ENCODE results near the gene FNTB.

Gene FNTB

DNA sequence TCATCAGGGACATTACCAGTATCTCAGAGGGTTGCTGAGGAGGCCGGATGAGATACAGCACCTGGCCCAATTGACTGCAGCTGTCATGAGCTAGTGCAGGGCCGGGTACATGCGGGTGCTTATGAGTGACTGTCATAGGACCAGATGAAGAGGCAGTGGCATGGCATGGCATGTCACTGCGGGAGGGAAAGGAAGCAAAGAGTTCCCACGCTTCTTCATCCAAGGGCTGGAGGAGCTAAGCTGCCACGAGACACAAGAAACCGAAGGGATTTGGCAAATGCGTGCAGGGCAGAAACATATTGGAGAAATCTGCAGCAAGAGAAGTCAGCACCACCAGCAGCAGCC lies 33.4 kb upstream of the FNTB start:
- DNase-seq: no peak

DNA sequence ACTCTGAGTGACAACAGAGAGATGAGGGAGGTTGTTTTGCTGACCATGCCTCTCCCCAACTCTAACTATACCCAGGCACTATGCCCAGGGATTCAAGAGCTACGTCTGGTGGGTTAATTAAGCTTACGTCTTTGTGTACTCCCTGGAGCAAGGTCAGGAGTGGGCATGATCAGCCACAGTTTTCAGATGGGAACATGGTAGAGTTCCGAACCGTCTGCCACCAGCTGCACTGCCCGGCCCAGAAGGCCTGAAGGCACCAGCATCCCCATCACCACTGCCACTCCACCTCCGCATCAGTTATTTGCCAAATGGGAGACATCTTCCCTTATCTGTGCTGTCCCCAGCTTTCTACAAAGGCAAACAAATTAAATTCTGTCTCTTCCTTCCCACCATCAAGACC lies 33.0 kb upstream of the FNTB start:
- DNase-seq: no peak

DNA sequence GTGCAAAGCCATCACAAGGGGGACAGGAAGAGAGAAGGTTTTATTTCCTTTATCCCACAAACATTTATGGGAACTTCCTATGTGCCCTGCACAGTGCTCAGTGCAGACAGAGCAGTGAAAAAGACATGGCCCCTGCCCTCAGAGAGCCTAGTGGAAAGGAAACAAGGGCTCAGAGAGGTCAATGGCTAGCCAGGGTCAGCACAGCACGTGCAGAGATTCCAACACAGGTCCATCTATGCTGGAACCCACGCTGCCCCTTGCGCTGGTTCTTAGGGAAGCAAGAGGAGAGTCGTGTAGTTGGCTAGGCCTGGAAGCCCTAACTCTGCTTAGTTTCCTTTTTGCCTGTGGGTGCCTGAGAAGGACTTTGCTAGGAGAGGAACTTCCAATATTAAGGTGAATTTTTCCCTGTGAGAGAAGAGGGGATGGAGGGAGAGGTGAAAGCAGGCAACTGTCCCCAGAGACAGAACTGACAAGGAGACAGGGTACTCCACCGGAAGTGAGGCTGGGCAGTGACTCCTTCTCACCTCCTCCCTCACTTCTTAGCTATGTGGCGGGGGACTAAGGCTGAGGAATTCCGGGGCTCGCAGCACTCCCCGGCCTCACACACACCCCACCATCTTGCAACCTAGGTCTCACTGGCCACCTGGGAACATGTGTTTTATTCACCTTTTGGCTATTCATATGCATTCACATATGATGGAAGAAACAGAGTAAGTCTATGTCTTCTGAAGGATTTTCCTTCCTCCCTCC lies 32.0 kb upstream of the FNTB start:
- DNase-seq: no peak

DNA sequence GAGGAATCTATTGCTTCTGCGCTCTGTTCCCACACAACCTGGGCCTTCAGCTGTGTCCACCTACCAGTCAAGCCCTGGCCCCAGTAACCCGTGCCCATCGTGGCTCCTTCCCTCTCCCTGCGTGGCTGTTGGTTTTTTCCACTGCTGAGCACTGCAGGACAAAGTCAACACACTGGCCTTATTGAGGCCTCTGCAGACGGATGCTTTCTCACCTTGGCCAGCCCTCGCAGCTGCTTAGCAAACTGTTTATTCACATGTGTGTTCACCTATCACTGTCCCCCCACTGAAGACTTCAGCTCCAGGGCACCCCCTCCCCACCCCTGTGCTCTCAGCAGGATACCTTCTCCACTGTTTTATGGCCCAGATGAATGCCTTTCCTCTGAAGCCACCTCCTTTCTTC lies 31.4 kb upstream of the FNTB start:
- DNase-seq: no peak

DNA sequence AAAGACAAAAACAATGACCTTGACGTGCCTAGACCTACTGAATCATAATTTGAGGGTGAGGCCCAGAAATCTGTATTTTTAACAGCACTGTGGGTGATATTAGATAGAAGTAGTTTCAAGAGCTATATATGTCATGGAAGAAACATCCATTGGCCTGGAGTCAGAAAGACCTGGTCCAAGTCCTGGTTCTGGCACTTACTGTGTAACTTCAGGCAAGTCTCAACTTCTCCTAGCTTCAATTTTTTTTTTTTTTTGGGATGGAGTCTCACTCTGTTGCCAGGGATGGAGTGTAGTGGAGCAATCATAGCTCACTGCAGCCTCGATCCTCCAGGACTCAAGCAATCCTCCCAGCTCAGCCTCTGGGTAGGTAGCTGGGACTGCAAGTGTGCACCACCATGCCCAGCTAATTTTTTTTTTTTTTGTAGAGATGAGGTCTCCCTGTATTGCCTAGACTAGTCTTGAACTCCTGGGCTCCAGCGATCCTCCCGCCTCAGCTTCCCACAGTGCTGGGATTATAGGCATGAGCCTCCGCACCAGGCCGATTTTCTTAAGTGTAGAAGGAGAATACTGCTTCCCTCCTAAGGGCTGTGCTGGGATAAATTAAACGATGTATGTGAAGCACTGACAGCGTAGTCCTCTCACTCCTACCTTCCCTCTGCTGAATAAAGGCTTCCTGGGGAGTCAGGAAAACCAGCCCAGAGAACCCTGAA lies 29.8 kb upstream of the FNTB start:
- DNase-seq: no peak

DNA sequence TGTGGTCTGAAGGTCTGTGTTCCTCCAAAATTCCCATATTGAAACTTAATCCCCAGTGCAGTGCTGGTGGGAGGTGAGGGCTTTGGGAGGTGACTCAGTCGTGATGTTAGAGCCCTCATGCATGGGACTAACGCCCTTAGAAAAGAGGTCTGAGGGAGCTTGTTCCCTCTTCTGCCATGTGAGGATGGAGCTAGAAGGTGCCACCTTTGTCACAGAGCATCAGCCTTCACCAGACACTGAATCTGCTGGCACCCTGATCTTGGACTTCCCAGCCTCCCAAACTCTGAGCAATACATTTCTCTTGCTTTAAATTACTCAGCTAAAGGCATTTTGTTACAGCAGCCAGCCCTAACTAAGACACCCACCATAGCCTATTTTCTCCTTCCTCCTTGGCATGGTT lies 28.5 kb upstream of the FNTB start:
- DNase-seq: no peak

DNA sequence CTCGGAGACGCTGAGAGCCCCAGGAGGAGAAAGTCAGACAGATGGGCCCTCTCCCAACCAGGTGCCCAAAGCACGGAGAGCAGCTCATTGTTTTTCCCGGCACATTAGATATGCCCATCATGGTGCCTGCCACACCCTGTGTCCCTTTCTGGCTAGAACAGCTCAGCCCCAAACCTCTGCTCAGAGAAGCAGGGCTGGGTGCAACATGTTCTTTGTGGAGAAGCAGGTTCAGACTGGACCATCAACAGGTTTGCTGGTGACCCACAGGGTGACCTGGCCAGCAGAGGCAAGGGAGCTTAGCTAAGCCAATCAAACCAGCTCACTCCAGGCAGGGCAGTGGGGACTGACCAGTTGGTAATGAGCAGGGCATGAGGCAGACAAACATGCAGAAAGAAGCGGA lies 28.0 kb upstream of the FNTB start:
- DNase-seq: no peak

DNA sequence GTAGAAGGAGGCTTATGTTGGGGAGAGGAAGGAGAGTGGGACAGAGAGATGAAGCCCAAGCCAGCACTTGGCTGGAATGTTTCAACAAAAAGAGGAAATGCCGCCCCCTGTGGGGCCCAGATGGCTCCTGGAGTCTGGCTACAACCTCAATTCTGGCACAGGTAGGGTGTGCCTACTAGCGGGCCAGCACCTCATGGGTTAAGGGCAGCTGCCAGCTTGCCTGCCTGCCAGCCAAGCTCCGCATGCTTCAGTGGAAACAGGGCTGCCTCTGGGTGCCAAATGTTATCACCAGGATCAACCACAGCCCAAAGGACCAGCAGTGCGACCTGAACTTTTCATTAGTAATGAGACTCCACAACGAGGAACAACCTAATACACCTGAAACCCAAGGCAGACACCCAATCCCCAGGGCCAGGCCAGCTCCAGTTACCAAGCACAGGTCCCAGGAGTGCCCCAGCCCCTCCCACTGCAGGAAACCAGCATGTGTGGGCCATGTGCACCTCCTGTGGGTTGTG lies 25.9 kb upstream of the FNTB start:
- peak; percentile 55 for DNase-seq

DNA sequence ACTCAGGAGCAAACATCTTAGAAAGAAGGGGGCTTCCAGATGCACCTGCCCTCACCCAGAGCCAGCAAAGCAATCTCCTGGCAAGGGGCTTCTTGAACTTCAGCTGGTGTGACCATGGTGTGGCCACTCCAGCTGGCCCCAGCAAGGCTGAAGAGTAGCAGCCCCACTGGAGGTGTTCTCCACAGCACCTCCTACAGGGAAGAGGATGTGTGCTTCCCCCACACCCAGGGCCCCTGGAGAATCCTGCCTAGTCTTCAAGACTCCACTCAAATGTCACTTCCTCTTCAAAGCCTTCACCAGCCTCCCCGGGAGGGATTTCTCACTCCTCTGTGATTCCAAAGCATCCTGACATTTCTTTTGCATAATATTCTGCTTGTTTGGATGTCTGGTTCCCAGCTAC lies 23.1 kb upstream of the FNTB start:
- no peak for DNase-seq

DNA sequence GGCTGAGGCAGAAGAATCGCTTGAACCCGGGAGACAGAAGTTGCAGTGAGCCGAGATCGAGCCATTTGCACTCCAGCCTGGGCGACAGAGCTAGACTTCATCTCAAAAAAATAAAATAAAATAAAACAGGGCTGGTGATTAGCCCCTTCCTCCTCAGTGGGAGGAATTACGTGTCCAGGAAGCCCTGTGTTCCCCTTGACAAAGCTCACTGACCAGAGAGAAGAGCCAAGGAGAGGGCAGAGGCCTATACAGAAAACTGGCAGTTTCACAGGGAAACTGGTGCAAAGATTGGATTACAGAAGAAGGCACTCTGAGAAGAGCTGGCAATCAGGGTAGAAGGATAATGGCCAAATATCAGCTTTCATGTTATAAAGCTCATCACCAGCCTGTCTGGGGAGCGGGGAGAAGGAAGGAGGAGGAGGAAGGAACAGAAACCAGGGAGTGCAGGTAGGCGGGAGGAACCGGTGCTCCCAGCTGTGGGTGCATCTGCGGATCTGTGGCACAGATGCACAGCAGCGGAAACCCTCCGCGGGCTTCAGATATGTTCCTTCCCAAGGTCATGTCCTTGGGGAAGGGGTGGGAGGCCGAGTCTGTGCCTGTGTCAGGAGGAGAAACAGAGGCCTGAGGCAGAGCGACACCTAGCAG lies 21.2 kb upstream of the FNTB start:
- DNase-seq: no peak

DNA sequence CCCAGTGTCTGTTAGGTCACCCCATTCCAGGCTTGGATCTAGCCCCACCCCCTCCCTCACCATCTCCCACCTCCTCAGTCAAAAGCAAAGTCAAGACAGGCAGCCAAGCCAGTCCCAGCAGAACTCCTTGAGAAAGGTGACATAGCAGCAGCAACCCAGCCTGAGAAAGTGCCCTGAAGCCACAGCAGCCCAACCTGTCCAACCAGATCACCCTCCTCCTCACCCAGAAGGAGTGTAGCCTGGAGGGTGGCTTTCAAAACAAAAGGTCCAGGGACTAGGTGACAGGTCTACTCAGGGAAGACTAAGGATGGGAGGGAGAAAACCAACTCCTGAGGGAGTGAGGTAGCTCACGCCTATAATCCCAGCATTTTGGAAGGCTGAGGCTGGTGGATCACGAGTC lies 19.7 kb upstream of the FNTB start:
- DNase-seq: no peak

DNA sequence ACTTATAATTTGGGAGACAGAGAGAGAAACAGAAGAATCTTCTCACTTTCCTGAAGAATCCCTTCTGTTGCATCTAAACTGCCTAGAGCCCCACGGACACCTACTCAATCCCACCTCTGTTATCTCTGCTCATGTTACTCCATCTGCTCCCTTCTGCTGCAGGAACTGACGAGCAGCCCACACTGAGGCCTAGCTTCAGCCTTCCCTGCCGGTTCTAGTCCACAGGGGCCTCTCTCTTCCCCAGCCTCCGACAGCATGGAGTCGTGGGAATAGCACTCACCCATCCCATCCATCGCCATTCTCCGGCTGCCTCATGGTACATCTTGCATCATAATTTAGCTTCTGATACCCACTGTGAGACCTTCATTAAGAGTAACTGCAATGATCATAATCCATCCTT lies 18.5 kb upstream of the FNTB start:
- no peak for DNase-seq

DNA sequence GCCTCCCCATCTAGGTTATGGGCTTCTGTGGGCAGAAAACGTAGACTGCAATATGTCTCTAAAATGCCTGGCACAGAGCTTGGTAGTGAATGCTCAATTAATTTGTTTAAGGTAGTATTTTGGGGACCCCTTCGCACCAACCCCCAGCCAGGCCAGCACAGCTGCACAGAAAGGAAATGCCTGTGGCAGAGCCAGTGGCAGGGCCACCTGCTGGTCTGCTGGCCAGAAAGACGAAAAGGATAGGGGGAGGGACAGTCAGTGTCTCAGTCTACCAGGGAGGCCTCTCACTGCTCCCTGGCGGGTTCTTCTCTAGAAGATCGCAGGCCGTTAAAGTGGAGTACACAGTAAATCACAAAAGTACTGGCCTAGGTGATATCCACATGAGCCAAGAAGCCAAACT lies 18.0 kb upstream of the FNTB start:
- DNase-seq: no peak

DNA sequence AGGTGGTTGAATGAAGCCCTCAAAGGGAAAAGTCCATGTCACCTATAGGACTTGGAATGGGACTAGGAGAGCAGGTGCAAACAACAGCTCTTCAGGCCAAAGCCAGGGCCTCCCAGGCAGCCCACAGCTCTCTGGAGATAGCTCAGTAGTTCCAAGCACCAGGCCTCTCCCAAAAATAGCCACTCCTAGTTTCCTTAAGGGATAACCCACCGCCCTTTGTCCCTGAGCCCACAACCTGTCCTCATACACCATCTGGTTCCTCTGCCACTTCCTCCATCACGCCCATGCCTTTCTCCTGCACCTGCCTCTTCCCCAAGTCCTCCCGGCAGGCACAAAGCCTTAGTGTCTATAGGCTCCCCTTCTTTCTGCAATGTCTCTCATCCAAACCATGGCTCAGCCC lies 16.7 kb upstream of the FNTB start:
- no peak for DNase-seq

DNA sequence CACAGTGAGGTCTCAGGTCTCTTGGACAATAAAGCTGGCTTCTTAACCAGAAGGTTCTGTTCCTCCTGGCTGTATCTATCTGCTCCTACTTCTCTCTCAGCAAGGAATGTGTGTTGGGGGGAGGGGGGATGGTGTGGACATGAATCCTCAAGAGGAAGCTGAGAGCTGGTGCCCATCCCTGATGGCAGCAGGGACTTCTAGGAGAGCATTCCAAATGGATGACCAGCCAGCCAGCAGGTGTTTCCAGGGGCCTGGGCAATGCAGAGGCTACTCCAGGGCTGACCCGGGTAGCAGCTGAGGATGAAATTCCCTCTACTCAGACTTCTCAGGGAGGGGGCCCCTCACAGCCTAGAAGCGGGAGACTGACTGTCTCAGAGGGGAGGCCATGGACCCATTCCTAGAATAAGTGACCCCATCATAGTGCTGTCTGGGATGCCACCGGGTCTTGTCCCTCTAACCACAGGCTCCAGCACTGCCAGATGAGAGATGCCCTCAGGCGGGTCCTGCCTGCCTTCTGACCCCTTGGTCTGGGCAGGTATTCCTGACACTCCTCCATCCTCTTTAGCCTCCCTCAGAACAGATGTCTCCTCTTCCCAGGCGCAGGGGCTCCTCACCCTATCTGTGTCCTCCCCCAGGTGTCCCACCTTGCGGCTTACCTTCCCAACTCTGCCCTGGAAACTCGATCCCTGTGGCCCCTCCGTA lies 15.8 kb upstream of the FNTB start:
- no peak for DNase-seq

DNA sequence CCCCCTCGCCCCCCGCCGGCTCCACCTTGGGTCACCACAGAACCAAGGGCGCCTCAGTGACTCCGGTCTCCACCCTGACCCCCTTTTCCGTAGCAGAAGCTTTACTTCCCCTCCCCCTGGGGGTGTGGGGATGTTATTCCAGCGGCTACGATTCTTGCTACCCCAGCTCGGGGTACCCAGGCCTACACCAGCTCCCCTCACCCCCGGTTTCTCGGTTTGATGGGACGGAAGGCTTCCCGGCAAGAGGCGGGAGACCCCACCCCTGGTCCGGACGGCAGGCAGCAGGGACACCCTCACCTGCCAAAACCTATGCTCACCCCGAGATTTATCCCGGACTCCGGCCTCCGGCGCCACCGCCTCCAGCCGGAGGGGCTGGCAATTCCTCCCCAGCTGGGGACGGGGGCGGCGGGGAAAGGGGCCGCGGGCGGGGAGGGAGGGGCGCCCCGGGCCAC lies 15.2 kb upstream of the FNTB start:
- DNase-seq: no peak

DNA sequence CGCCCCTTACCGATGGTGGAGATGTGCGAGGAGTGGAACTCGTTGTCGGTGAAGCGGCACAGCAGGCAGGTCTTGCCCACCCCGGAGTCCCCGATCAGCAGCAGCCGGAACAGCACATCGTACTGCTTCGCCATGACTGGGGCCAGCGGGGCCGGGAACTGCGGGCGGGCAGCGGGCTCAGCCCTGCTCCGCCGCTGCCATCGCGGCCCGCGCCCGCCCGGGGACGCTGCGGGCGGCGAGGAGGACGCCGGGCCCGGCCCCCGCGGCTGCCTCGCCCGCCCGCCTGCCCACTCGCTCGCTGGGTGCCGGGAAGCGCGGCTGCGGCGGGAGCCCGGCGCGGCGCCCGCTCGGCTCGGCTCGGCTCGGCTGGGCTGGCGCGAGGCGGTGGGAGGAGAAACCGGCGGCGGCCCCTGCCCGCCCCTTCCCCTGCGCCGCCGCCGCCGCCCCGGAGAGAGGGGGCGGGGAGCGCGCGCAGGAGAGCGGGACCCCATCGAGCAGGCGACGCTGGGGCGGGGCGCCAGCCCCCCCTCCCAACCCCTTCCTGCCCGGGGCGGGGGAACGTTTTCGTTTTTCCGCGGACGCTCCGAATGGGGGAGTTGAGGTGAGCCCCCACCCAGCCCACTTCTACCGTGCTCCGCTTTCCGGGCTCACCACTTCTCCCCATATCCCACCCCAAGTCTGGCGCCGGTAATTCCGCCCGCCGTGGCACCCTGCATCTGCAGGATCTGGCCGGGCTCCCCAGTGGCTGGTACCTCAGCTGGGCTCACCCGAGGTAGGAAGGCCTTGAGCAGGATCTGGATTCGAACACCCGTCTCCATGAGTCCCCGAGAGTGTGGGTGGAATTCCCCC lies 14.5 kb upstream of the FNTB start, which contains the start of gene RAB15:
RAB15 (minus strand) TSS at position 394 of the 849 bp plus-strand sequence; CDS start at position 134, 260 bp downstream.
- no peak for DNase-seq

DNA sequence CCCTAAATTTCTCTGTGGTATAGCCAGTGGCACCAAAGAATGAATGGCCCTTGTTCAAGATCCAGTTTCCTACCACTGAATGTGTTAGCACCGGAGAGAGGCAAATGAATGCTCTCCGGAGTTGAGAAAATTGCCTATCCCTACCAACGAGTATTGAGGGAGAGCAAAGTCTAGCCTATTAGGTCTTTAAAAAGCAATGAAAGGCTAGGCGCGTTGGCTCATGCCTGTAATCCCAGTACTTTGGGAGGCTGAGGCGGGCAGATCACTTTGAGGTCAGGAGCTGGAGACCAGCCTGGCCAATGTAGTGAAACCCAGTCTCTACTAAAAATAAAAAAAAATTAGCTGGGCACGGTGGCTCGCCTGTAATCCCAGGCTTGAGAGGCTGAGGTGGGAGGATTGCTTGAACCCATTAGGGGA lies 13.7 kb upstream of the FNTB start:
- DNase-seq: no peak

DNA sequence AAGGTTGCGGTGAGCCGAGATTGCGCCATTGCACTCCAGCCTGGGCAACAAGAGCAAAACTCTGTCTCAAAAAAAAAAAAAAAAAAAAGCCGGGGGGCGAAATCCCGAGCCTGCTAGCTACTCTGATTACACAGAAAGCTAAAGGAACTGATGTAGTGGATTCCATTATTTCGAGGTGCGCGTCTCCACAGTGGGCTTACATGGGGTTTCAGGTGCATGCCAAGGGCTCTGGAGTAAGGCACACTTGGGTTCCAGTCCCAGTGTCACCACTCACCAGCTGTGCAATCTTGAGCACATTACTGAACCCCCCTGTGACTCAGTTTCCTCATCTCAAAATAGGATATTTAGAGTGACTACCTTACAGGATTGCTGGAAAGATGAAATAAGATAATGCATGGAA lies 12.9 kb upstream of the FNTB start:
- DNase-seq: no peak

DNA sequence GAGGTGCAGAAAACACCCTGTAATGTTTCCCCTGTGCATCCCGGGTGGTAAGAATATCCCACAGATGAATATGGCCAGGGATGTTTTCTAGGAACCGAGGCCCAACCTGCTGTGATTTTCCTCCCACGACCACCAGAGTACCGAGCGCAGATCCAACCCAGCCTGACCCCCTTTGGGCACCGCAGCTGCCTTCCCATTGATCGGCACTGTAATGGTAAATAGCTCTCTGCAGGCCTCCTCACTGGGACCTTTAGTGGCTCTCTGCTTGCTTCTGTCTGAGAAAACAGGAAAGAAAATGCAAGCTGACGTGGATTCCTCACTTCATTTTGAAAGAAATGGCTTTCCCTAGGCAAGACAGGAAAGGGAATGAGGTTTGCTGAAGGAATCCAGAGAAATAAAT lies 12.1 kb upstream of the FNTB start:
- DNase-seq: no peak

DNA sequence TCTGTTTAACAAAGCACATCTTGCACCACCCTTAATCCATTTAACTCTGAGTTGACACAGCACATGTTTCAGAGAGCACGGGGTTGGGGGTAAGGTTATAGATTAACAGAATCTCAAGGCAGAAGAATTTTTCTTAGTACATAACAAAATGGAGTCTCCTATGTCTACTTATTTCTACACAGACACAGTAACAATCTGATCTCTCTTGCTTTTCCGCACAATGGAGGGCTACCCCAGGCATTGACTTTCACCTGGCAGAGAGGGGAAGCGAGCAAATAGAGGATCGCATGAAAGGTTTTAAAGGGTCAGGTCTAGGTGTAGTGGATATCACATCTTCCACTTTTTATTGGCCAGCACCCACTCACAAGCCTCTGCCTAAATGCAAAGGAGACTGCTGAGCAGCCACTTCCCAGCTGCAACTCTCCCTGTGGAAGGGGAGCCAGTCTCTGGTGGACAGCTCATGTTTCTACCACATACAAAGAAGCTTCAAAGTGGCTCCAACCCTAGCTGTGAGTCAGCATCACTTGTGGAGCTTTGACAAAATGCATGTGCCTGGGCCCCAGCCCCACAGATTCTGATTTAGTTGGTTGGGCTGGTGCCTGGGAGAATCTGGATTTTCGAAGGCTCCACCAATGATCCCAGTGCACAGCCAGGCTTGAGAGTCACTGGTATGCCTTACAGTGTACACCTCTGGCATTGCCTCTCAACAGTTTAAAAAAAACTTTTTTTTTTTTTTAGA lies 7.2 kb upstream of the FNTB start:
- DNase-seq: no peak
